ENCODE results near the gene PUSL1.

PUSL1 gene

DNA sequence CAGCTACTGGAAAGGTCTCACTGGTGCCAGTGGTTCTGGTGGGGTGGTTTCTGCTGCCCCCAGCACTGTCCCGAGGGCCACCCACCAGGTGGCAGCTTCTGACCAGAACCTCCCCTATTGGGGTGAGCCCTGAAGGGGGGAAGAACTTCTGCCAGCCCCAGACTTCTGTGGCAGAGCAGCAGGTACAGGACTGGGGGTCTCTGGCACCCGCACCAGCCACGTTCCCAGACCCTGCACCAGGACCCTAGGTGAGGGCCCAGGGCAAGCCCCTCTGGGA is 1.6 kb downstream of the PUSL1 start:
- DNase-seq (ENCODE audit: low read depth) = no peak
- H3K4me3 ChIP-seq (ENCODE audit: low read depth, low read length) = no peak overlapping the region
- TF ChIP-seq, protein P1, sequence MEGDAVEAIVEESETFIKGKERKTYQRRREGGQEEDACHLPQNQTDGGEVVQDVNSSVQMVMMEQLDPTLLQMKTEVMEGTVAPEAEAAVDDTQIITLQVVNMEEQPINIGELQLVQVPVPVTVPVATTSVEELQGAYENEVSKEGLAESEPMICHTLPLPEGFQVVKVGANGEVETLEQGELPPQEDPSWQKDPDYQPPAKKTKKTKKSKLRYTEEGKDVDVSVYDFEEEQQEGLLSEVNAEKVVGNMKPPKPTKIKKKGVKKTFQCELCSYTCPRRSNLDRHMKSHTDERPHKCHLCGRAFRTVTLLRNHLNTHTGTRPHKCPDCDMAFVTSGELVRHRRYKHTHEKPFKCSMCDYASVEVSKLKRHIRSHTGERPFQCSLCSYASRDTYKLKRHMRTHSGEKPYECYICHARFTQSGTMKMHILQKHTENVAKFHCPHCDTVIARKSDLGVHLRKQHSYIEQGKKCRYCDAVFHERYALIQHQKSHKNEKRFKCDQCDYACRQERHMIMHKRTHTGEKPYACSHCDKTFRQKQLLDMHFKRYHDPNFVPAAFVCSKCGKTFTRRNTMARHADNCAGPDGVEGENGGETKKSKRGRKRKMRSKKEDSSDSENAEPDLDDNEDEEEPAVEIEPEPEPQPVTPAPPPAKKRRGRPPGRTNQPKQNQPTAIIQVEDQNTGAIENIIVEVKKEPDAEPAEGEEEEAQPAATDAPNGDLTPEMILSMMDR (IDR thresholded peaks at IDR 0.05; ENCODE audit: low read depth, low read length, missing control alignments) = no peak

DNA sequence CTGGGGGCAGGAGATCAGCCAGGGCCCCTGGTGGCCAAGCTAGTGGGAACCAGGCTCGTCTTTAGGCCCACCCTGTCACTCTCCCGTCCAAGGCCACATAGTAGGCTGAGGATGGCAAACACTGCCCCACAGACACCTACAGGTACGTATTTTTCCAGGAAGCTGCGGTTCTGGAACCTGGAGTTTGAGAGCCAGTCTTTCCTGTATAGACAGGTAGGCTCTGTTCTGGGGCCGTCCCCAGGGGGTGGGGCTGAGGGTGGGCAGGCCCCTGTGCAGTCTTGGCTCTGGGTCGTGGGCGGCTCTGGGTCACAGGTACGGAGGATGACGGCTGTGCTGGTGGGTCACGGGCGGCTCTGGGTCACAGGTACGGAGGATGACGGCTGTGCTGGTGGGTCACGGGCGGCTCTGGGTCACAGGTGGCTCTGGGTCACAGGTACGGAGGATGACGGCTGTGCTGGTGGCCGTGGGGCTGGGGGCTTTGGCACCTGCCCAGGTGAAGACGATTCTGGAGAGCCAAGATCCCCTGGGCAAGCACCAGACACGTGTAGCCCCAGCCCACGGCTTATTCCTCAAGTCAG is 2.2 kb downstream of the PUSL1 start:
- TF ChIP-seq, protein P1 (IDR thresholded peaks at IDR 0.05; ENCODE audit: low read depth, low read length, missing control alignments) = no peak
- H3K4me3 ChIP-seq (ENCODE audit: low read depth, low read length) = no peak overlapping the region
- no peak for DNase-seq (ENCODE audit: low read depth)

DNA sequence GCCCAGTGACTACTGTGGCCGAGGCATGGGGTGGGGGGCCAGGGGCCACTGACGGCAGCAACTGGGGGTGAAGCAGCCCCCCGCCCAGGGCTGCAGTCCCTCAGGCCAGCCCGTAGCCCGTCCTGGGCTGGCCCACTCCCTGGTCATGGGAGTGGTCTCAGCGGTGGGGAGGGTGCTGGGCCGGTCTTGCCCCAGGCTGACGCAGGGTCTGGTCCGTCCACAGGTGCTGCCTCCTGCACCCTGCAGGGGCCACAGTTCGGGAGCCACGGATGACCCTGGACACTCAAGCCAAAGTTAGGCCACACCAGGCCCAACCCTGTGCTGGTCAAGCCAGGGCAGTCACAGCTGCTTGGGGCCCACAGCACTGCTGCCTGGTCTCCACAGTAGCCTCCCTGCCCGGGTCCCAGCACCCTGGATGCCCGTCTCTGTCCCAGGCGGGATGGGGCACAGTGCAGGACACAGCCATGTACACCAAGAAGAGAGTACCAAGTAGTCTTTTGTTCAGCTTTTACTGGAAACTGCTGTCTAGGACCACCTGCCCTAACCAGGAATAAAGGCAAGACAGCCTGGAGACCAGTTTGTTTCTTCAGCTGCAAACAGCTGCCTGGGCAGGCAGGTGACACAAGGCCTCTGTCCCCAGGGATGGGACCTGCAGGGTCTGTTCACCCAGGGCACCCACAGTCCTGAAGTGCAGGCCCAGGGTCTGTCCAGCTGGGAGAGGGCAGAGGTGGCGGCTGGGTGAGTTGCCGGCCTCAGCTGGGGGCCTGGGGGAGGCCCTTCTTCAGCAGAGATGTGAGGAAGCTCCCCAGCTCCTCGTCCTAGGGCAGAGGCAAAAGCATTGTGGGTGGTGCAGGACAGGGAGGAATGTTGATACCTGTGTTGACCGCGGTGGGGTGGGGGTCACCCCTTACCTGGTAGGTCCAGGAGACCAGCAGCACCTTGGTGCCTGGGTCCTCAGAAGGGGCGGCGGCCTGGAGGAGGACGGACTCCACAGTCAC is 3.0 kb downstream of the PUSL1 start:
- TF ChIP-seq, protein P1 (IDR thresholded peaks at IDR 0.05; ENCODE audit: low read depth, low read length, missing control alignments) = no peak

DNA sequence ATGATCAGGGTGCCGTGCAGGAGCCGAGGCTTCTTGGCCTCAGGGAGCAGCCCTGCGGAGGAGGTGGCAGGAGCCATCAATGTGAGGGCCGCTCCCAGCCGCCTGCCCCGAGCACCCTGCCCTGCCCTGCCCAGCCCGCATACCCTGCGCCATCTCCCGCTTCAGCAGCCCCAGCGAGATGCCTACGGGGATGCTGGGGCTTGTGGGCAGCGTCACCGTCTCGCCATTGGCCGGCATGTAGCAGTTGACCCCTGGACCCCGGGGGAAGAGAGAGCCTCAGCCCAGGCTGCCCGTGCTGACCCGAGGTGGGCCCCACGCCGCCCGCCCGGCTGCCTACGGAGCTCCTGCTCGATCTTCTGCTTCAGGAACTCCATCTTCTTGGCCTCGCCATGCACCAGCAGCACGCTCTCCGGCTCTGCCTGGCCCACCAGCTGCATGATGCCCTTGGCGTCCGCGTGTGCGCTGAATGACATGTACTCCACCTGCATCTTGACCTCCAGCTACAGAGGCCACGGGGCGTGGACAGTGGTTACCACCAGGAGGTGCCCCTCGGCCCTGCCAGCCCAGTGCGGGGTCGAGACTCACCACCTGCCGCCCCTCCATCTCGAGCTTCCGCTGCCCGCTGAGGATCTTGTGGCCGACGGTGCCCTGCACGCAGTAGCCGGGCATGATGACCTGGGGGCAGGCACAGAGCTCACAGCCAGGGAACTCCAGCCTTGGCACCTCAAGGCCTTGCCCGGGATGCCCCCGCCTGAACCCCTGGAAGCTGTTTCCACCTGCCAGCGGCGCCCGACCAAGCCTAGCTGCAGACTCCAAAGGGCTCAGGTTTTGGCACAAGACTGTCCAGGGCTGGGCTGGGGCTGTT is 4.3 kb downstream of the PUSL1 start:
- TF ChIP-seq, protein P1 (IDR thresholded peaks at IDR 0.05; ENCODE audit: low read depth, low read length, missing control alignments) = no peak
- no peak for DNase-seq (ENCODE audit: low read depth)
- H3K4me3 ChIP-seq (ENCODE audit: low read depth, low read length) = no peak overlapping the region

More for the DNA sequence above, 3.0 kb downstream of the PUSL1 start:
- DNase-seq (ENCODE audit: low read depth) = no peak
- no peak overlapping the region for H3K4me3 ChIP-seq (ENCODE audit: low read depth, low read length)

DNA sequence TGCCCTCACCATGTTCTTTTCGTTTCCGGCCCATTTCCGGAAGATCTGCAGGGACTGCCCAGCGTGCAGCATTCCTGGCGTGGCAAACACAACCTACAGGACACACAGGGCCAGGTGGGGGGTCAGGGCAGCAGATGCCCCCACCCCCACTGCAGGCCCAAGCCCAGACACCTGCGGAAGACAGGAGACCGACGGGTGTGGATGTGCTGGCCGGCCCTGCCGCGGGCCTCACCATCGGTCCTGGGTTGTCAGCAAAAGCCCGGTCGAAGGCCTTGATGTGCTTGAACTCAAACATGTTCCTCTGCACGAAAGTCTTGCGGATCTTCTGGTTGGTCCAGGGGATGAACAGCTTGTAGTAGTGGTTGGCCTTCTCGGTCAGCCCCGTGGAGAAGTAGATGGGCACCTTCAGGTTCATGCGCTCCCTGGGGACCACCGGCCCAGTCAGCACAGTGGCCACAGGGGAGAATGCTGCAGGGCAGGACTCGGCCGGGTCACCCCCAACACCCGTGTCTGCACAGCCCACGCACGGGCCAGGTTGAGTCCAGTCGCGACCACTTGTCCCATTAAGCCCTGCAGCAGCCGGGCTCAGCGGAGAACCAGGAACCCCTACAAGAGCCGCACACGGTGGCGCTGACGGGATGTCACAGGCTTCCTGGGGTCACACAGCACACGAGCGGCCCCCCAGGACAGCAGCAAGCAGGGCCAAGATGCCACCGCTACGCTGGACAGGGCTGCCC is 5.3 kb downstream of the PUSL1 start:
- no peak overlapping the region for H3K4me3 ChIP-seq (ENCODE audit: low read depth, low read length)
- TF ChIP-seq, protein P1 (IDR thresholded peaks at IDR 0.05; ENCODE audit: low read depth, low read length, missing control alignments) = no peak
- no peak for DNase-seq (ENCODE audit: low read depth)

DNA sequence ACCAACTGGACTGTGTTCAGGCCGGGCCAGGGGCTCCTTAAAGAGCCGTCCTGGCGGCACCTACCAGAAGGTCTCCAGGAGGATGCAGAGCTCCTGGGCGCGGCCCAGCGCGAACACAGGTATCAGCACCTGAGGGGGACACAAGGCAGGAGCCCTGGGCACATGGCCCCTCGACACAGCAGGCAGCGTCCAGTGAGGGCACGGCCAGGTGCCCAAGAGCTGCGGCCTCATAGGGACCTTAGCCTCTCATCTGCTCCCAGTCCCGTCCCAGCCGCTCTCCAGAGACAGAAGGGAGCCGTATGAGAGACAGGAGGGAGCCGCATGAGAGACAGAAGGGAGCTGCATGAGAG is 5.8 kb downstream of the PUSL1 start:
- DNase-seq (ENCODE audit: low read depth) = no peak
- H3K4me3 ChIP-seq (ENCODE audit: low read depth, low read length) = no peak overlapping the region
- TF ChIP-seq, protein P1 (IDR thresholded peaks at IDR 0.05; ENCODE audit: low read depth, low read length, missing control alignments) = no peak

All from GM12864 (cell line).